GM12878 (cell line): ENCODE results near the gene COL7A1.

Experiments used
- EGR1 ChIP-seq, 2 experiments: IDR thresholded peaks; 1 replicate in 1 of 2; 2 replicates in 1 of 2; pipeline ENCODE4 v1.6.1; 2011 to 2012; ENCODE audit warnings: low read depth in 2 of 2, low read length in 2 of 2, borderline replicate concordance in 1 of 2, mild to moderate bottlenecking in 1 of 2, moderate library complexity in 1 of 2
- TF ChIP-seq, protein P1 (sequence below), 3 experiments: IDR thresholded peaks in 2 of 3; conservative IDR thresholded peaks in 1 of 3; 2 replicates each; pipeline ENCODE4 v1.5.1; 2011; ENCODE audit warnings: low read depth in 3 of 3, low read length in 3 of 3, mild to moderate bottlenecking in 3 of 3, control low read depth in 2 of 3, moderate library complexity in 2 of 3, inconsistent platforms in 1 of 3, mixed read lengths in 1 of 3; ENCODE audit not compliant: control insufficient read depth in 2 of 3, insufficient read depth in 1 of 3; ENCODE audit errors: extremely low read depth in 1 of 3

DNA sequence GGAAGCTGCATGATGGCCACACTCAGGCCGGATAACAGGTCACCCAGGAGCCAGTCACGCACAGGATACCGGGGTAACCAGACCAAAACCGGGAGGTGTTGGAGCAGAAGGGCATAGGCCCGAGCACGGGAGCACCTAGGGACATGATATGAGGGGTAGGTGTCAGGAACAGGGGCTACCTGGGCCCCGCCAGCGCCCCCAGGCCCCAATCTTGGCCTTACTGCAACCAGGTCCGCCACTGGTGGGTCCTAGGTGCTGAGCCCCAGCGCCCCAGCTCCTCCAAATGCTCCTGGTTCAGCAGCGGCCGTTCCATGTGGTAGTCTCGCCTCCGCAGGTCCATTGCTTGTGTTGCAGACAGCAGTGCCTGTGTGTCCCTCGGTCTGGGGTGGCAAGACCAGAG lies 38.1 kb upstream of the COL7A1 start:
- TF ChIP-seq, protein P1, sequence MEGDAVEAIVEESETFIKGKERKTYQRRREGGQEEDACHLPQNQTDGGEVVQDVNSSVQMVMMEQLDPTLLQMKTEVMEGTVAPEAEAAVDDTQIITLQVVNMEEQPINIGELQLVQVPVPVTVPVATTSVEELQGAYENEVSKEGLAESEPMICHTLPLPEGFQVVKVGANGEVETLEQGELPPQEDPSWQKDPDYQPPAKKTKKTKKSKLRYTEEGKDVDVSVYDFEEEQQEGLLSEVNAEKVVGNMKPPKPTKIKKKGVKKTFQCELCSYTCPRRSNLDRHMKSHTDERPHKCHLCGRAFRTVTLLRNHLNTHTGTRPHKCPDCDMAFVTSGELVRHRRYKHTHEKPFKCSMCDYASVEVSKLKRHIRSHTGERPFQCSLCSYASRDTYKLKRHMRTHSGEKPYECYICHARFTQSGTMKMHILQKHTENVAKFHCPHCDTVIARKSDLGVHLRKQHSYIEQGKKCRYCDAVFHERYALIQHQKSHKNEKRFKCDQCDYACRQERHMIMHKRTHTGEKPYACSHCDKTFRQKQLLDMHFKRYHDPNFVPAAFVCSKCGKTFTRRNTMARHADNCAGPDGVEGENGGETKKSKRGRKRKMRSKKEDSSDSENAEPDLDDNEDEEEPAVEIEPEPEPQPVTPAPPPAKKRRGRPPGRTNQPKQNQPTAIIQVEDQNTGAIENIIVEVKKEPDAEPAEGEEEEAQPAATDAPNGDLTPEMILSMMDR (IDR thresholded peaks at IDR 0.05 in 2 of 3, conservative IDR thresholded peaks at IDR 0.05 in 1 of 3; ENCODE audit: control insufficient read depth in 2 of 3, extremely low read depth in 1 of 3, insufficient read depth in 1 of 3, low read depth in 3 of 3, low read length in 3 of 3), result no peak
- TF ChIP-seq EGR1 (IDR thresholded peaks at IDR 0.05; ENCODE audit: borderline replicate concordance in 1 of 2, low read depth in 2 of 2, low read length in 2 of 2), result no peak
